T-helper 9 cell (primary cell): ENCODE measurements around the gene LTBP1.
"Not testable (repeated sequence)": the region's sequence is repeated elsewhere in the genome, so short reads cannot be mapped to it uniquely, and the experiment has no call there.

Source experiments
- DNase-seq: peaks from one replicate; pipeline ENCODE4 v3.0.0-alpha.2; 2020

The LTBP1 gene

DNA sequence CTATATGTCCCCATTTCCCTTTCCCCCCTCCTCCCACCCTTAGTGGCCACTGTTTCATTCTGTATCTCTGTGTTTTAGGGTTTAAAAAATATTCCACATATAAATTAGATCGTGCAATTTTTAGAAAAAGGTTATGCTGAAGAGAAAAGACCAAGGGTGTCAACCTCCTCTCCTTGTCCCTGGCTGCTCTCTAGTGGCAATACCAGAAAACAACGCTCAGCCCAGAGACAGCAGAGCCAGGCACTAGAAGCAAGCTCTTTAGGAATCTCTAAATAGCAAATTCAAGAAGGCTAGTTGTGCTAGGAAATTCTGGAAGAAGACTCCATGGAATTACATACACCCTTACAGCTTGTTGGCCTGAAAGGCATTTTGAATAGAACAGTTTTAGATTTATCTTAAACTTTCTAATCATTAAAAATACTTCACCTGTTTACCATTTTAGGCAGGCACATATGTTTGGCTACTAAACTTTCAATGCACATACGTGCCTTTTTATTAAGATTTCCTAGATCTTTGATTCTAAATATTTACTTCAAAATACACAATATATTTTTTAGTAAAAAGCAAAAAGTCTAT is 494.6 kb downstream of the LTBP1 start:
- DNase-seq = no peak

DNA sequence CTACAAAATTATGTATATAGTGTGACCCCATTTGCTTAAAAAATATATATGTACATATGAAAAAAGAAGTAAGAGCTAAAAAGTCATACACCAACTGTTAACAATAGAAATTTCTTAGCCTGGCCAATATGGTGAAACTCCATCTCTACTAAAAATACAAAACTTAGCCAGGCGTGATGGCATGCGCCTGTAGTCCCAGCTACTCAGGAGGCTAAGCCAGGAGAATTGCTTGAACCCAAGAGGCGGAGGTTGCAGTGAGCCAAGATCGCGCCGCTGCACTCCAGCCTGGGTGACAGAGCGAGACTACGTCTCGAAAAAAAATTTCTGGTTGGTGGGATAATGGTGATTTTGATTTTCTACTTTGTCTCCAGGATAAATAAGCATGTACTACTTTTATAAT is 495.3 kb downstream of the LTBP1 start:
- not testable (repeated sequence) for DNase-seq

DNA sequence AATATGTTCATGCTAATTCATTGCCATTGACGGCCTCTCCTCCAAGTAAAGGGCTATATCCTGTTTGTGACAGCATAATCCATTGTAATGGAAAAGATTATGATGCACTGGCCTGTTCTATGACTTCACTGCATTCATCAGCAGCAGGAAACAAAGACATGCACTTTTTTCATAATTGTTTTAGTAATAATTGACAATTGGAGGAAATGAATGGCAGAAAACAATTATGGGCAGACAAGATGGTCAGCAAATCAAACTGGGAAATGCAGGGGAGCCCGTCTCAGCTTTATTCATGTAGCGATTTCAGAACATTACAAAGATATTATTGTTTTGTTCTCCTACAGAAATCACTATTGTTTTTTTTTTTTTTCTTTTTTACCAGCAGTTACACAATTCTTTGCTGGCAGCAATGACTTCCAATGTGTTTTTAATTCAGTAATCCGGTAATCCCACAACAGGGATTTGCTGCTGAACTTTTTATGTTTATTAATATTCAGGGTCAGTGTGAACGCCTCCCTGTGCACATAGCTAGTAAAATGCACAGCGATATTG is 495.9 kb downstream of the LTBP1 start:
- DNase-seq = no peak

DNA sequence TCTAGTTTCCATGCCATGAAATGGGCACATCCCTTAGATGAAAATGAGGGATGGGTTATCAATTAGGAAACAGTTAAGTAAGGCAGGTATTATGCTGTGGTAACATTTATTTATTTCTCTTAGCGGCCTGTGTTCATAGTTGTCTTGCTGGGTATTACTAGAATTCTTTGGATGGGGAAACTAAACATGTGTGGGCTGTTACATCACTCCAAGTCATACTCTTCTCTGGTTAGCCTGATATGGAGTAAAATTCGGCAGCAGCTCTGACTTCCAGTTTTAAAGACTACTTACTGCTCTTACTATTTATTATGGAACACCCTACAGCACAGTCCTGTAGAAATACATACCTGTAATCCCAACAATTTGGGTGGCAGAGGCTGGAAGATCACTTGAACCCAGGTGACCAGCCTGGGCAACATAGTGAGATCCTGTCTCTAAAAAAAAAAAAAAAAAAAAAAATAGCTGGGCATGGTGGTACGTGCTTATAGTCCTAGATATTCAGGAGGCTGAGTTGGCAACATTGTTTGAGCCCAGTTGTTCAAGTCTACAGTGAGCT is 496.6 kb downstream of the LTBP1 start:
- no peak for DNase-seq

DNA sequence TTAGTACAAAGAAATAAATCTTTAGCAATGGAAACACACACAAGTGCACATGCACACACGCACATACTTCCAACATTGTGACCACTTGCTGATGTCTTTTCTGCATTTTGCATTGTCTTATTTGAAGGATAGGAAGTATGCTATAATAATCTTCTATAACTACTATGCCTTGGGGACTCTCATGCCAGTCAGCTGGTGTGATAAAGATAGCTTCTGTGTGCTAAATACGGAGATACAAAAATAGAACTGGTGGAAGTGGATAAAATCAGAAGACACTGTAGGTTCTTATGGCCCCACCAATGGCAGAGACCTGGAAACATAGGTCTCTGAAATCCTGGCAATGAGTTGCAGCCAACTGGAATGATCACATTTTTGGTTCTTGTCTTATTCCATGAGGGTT is 498.2 kb downstream of the LTBP1 start:
- no peak for DNase-seq

DNA sequence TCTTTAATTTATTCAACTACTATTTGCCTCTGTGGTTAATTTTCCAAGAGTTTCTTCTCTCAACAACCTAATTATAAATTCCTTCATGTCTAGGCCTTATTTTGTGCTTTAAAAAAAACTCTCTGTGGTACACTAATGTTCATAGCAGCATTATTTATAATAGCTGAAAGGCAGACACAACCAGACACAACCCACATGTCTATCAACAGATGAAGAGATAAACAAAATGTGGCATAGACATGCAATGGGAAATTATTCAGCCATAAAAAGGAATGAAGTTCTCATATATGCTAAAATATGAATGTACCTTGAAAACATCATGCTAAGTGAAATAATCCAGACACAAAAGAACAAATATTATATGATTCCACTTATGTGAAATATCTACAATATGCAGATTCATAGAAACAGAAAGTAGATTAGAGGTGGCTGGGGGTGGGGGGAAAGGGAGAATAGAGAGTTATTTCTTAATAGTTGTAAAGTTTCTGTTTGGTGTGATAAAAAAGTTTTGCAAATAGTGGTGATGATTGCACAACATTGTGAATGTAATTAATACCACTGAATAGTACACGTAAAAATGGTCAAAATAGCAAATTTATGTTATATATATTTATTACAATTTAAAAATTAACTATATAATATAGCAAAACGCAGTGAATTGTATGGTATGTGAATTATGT is 501.6 kb downstream of the LTBP1 start:
- no peak for DNase-seq
